ENCODE measurements around the gene ORC6.

ORC6 gene

GRCh38 chr16:46727630-46728029 lies 38.2 kb downstream of the ORC6 start:
- no peak for TF ChIP-seq CTCF (conservative IDR thresholded peaks at IDR 0.05; ENCODE audit: low read depth, low read length)
- no peak overlapping the region for H3K4me2 ChIP-seq
- no peaks in the 10 kb centered on the region for H3K4me1 ChIP-seq (ENCODE audit: low read depth, poor library complexity, severe bottlenecking)
- no peaks in the 10 kb centered on the region for H3K36me3 ChIP-seq (ENCODE audit: insufficient read depth)
- no peaks in the 10 kb centered on the region for H3K27me3 ChIP-seq (ENCODE audit: insufficient read depth, low read depth)
- H4K20me1 ChIP-seq (ENCODE audit: insufficient read depth), result no peaks in the 10 kb centered on the region
- no peak overlapping the region for H2AFZ ChIP-seq (ENCODE audit: low read depth)
- no peak overlapping the region for H3K4me3 ChIP-seq (IDR thresholded peaks at IDR 0.05; ENCODE audit: insufficient read depth, low read depth, low read length)
- no peak overlapping the region for H3K9ac ChIP-seq
- no peak overlapping the region for H3K27ac ChIP-seq
- no peaks in the 10 kb centered on the region for H3K79me2 ChIP-seq (ENCODE audit: insufficient read depth, low read depth)

- Histone ChIP-seq H3K4me1 (ENCODE audit: low read depth, poor library complexity, severe bottlenecking) (no peaks in the 10 kb centered on the region), H3K4me2 (no peak overlapping the region), H4K20me1 (ENCODE audit: insufficient read depth) (no peaks in the 10 kb centered on the region), H3K27me3 (ENCODE audit: insufficient read depth, low read depth) (no peaks in the 10 kb centered on the region), H3K36me3 (ENCODE audit: insufficient read depth) (no peaks in the 10 kb centered on the region), H3K79me2 (ENCODE audit: insufficient read depth, low read depth) (no peaks in the 10 kb centered on the region), H3K9ac (no peak overlapping the region), H3K4me3 (IDR thresholded peaks at IDR 0.05; ENCODE audit: insufficient read depth, low read depth, low read length) (no peak overlapping the region), H2AFZ (ENCODE audit: low read depth) (no peak overlapping the region), H3K27ac (no peak overlapping the region)
- no peak for TF ChIP-seq CTCF (conservative IDR thresholded peaks at IDR 0.05; ENCODE audit: low read depth, low read length)
Measured at GRCh38 chr16:46728806-46729205, 39.3 kb downstream of the ORC6 start.

GRCh38 chr16:46729326-46729995 lies 40.0 kb downstream of the ORC6 start:
- H3K27ac ChIP-seq, result no peak overlapping the region
- H3K4me2 ChIP-seq, result no peak overlapping the region
- H3K27me3 ChIP-seq (ENCODE audit: insufficient read depth, low read depth), result no peaks in the 10 kb centered on the region
- no peaks in the 10 kb centered on the region for H4K20me1 ChIP-seq (ENCODE audit: insufficient read depth)
- no peaks in the 10 kb centered on the region for H3K36me3 ChIP-seq (ENCODE audit: insufficient read depth)
- no peaks in the 10 kb centered on the region for H3K79me2 ChIP-seq (ENCODE audit: insufficient read depth, low read depth)
- no peak overlapping the region for H3K9ac ChIP-seq
- no peaks in the 10 kb centered on the region for H3K4me1 ChIP-seq (ENCODE audit: low read depth, poor library complexity, severe bottlenecking)
- TF ChIP-seq CTCF (conservative IDR thresholded peaks at IDR 0.05; ENCODE audit: low read depth, low read length), result no peak
- H2AFZ ChIP-seq (ENCODE audit: low read depth), result no peak overlapping the region
- H3K4me3 ChIP-seq (IDR thresholded peaks at IDR 0.05; ENCODE audit: insufficient read depth, low read depth, low read length), result no peak overlapping the region

- Histone ChIP-seq H3K4me2 (no peak overlapping the region), H3K4me3 (IDR thresholded peaks at IDR 0.05; ENCODE audit: insufficient read depth, low read depth, low read length) (no peak overlapping the region), H3K36me3 (ENCODE audit: insufficient read depth) (no peaks in the 10 kb centered on the region), H3K27me3 (ENCODE audit: insufficient read depth, low read depth) (no peaks in the 10 kb centered on the region), H3K9ac (no peak overlapping the region), H3K27ac (no peak overlapping the region), H3K79me2 (ENCODE audit: insufficient read depth, low read depth) (no peaks in the 10 kb centered on the region), H4K20me1 (ENCODE audit: insufficient read depth) (no peaks in the 10 kb centered on the region), H2AFZ (ENCODE audit: low read depth) (no peak overlapping the region), H3K4me1 (ENCODE audit: low read depth, poor library complexity, severe bottlenecking) (no peaks in the 10 kb centered on the region)
- TF ChIP-seq CTCF (conservative IDR thresholded peaks at IDR 0.05; ENCODE audit: low read depth, low read length), result no peak
Measured at GRCh38 chr16:46730126-46730525, 40.7 kb downstream of the ORC6 start.
